ENCODE results near the gene ALG2.

GRCh38 chr9:99189887-99190596 lies 31.7 kb downstream of the ALG2 start:
- TF ChIP-seq GATA2 (IDR thresholded peaks at IDR 0.05; ENCODE audit: low read depth, low read length) (no peak), GATA3 (IDR thresholded peaks at IDR 0.05; ENCODE audit: low read depth, low read length) (no peak)

Measured in SH-SY5Y (cell line).